IPS-NIHi11 (cell line): Measurements from ENCODE around the gene DGUOK.
"Not testable (repeated sequence)": the region's sequence is repeated elsewhere in the genome, so short reads cannot be mapped to it uniquely, and the experiment has no call there.

Experiments
- DNase-seq: peaks from one replicate; pipeline ENCODE4 v3.0.0; 2012; ENCODE audit warnings: mixed read lengths, low spot score

DGUOK gene

GRCh38 chr2:73901143-73901542 is 25.5 kb upstream of the DGUOK start:
- no peak for DNase-seq

DNA sequence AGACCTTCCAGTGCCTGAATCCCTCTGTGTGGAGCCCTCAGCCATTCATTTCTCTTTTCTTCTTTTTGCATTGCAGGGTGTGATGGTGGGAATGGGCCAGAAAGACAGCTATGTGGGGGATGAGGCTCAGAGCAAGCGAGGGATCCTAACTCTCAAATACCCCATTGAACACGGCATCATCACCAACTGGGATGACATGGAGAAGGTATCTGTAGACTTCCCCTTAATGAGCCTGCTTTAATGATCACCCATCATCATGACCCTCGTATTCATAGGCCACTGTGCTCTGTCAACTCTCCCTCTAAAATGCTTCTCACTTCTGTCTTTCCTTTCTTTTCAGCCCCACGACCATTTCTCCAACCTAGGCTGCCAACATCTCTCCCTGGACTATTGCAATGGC is 24.4 kb upstream of the DGUOK start:
- DNase-seq = no peak

GRCh38 chr2:73903313-73903712 is 23.4 kb upstream of the DGUOK start:
- no peak for DNase-seq

DNA sequence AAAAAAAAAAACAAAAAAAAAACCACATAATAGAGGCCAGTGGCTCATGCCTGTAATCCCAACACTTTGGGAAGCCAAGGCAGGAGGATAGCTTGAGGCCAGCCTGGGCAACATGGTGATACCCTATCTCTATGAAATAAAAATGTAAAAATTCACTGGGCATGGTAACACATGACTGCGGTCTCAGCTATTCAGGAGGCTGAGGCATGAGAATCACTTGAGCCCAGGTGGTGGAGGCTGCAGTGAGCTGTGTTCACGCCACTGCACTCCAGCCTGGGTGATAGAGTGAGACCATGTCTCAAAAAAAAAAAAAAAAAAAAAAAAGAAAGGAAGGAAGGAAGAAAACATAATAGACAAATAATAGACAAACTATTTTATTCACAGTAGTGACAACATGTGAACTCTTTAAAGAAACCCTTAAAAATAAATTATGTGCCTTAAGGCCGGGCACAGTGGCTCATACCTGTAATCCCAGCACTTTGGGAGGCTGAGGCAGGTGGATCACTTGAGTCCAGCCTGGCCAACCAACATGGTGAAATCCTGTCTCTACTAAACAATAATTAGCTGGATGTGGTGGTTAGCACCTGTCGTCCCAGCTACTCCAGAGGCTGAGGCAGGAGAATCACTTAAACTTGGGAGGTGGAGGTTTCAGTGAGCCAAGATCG is 22.6 kb upstream of the DGUOK start:
- DNase-seq = not testable (repeated sequence)

GRCh38 chr2:73904952-73905351 is 21.7 kb upstream of the DGUOK start:
- no peak for DNase-seq

GRCh38 chr2:73906847-73907505 is 19.7 kb upstream of the DGUOK start:
- DNase-seq = no peak

GRCh38 chr2:73907840-73908452 is 18.7 kb upstream of the DGUOK start:
- peak; percentile 71 for DNase-seq

GRCh38 chr2:73908689-73909652 is 17.7 kb upstream of the DGUOK start:
- DNase-seq = no peak

DNA sequence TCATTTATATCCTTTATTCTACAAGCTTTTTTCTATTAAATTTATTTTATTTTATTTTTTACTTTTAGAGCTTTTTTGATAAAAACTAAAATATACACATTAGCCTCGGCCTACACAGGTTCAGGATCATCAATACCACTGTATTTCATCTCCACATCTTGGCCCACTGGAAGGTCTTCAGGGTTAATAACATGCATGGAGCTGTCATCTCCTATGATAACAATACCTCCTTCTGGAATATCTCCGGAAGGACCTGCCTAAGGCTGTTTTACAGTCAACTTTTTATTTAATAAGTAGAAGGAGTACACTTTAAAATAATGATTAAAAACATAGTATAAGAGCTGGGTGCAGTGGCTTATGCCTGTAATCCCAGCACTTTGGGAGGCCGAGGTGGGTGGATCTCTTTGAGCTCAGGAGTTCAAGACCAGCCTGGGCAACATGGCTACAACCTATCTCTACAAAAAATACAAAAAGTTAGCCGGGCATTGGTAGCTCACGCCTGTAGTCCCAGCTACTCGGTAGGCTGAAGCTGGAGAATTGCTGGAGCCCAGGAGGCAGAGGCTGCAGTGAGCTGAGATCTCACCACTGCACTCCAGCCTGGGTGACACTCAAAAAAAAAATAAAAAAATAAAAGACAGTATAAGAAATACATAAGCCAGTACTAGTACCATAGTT is 15.7 kb upstream of the DGUOK start:
- no peak for DNase-seq

DNA sequence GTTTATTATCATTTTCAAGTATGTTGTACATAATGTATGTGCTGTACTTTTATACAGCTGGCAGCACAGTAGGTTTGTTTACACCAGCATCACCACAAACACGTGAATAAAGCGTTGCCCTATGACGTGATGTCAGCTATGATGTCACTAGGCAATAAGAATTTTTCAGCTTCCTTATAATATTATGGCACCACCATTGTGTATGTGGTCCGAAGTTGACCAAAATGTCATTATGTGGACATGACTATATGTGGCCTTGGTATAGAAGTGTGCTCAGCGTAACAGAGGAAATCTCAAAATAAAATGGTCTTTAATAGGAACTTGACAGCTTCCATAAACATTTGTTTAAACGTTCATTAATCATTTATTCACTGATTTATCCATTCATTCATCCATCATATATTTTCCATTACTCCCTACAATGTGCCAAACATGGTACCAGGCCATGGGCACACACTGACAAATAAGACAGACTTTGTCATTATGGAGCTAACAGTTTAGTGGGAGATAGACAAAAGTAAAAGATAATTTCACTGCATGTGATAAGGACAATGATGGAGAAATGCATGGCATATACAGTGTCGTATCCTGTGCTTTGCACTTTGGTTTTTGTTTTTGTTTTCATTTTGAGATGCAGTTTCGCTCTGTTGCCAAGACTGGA is 15.0 kb upstream of the DGUOK start:
- DNase-seq = no peak

DNA sequence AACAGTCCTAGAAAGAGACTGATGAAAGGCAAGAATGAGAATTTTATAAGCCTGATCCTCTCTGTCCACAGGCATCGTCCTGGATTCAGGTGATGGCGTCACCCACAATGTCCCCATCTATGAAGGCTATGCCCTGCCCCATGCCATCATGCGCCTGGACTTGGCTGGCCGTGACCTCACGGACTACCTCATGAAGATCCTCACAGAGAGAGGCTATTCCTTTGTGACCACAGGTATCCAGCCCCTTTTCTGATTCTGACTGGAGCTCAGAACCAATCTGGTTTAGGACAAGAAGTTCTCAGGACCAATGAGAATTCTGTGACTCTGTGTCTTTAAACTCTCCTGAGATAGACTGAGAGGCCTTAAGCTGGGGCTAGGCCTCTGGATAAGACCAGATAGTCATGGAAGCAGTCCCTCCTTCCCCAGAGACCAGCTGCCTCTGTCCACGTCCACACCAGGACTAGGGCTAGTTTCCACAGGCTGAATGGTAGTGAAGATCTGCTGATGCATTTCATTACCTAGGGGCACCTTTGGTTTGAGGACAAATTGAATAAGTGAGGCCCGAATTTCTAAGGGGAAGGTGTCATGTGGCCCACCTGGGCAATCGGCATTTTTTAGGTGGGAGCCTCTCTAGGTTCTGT is 13.1 kb upstream of the DGUOK start:
- DNase-seq = no peak

DNA sequence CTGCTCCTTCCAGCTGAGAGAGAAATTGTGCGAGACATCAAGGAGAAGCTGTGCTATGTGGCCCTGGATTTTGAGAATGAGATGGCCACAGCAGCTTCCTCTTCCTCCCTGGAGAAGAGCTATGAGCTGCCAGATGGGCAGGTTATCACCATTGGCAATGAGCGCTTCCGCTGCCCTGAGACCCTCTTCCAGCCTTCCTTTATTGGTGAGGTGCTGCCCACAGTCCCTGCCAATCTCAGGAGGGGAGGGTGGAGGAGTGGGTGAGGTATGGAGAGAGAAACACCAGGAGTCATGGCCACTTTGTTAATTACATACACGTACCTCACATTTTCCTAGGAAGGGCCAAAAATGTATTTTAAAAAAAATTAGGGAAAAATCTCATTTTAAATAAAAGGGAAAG is 12.0 kb upstream of the DGUOK start:
- no peak for DNase-seq

- DNase-seq = no peak
These were observed 11.2 kb upstream of the DGUOK start for GRCh38 chr2:73915437-73915993.

GRCh38 chr2:73916666-73917065 is 10.0 kb upstream of the DGUOK start:
- no peak for DNase-seq

DNA sequence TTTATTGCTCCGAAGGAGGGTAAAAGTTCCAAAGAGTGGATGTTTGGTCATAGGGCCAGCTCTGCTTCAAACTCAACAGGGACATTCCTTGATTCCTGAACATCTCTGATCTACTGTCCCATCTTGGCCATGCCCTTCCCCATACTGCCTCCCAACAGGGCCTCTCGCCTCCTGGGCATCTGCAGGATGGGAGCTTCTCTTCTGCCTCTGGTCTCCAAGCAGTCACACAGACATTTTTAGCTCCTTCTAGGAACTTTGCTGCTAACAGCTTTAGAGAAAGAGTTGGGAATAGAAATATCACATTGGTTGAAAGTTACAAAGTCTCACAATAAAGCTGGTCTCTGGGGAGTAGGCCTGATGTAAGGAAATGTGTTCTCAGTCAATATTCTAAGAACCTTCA is 9.4 kb upstream of the DGUOK start:
- DNase-seq = no peak

DNA sequence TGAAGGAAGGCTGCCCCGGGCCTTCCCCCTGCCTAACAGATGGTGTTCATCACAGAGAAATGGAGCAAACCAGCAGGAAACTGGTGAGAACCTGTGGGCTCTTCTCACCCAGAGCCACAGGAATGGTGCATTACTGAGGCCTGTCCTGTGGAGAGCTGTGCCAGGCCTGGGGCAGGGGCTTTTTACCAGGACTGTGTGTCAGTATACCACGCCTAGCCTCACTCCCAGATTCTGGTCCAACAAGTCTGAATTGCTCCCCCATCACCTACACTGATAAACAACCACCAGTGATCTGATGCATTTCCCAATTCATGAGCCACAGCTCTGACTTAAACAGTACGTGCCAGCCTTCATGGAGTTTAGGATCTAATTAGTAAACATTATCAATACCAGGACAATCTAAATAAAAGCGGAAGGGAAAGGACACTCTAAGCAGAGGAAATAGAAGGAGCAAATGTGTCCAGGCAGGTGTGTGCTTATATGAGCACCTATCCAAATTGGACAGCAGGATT is 8.9 kb upstream of the DGUOK start:
- DNase-seq = no peak

GRCh38 chr2:73918856-73919255 is 7.8 kb upstream of the DGUOK start:
- no peak for DNase-seq

- no peak for DNase-seq
These were observed 7.0 kb upstream of the DGUOK start for GRCh38 chr2:73919596-73920228.
